Measurements from ENCODE around the gene CDT1.

- TF ChIP-seq CTCF (IDR thresholded peaks at IDR 0.05) (no peak), POLR2A (IDR thresholded peaks at IDR 0.05) (no peak)
Observed at GRCh38 chr16:88800277-88800592, 3.4 kb upstream of the CDT1 start.

Measured in Peyer's patch (tissue), 4 donors.